Neural crest cell (in vitro differentiated cells): Measurements from ENCODE around the gene MET. TPM values are rescaled to one million over a fixed set of nuclear protein-coding genes. Genes with fewer than 3 reads are reported as not detected.

Source experiments
- DNase-seq: peaks from one replicate; pipeline ENCODE4 v3.0.0; 2021; ENCODE audit warnings: low read depth, mixed read lengths, low spot score
- H3K27ac Mint-ChIP-seq: one replicate; pipeline ENCODE4 v1.8.0; 2021; ENCODE audit warnings: mild to moderate bottlenecking, mixed read lengths; ENCODE audit not compliant: unreplicated experiment
- H3K27me3 Mint-ChIP-seq: 2 replicates; pipeline ENCODE4 v1.8.0; 2021; ENCODE audit warnings: low read depth, mild to moderate bottlenecking, mixed read lengths
- H3K36me3 Mint-ChIP-seq: 2 replicates; pipeline ENCODE4 v1.8.0; 2021; ENCODE audit warnings: low read depth, mild to moderate bottlenecking, mixed read lengths
- H3K4me1 Mint-ChIP-seq: 2 replicates; pipeline ENCODE4 v1.8.0; 2021; ENCODE audit warnings: mixed read lengths
- H3K4me3 Mint-ChIP-seq: one replicate; pipeline ENCODE4 v1.8.0; 2021; ENCODE audit warnings: mild to moderate bottlenecking, mixed read lengths
- H3K9me3 Mint-ChIP-seq: 2 replicates; pipeline ENCODE4 v1.8.0; 2021; ENCODE audit warnings: mixed read lengths
- CTCF ChIP-seq: fragments of 200-600 bp; sonication (generic); conservative IDR thresholded peaks from 2 replicates; pipeline ENCODE4 v1.5.0; 2021; ENCODE audit warnings: antibody characterized with exemption, mild to moderate bottlenecking
- long read RNA-seq: library from polyadenylated mRNA; unstranded; transcript quantifications from one replicate; pipeline ENCODE4 v2.0.0, GENCODE V29; 2020
- total RNA-seq: library from RNA; stranded (reverse); gene quantifications from 2 replicates; pipeline ENCODE4 v1.2.1, GENCODE V29; 2021

The MET gene
- 3.4 and 4.0 TPM in 2 replicates for total RNA-seq
- long read RNA-seq, partial matches to known transcripts = 2 of 3 reads
- long read RNA-seq, other reads (novel, unspliced or antisense) = 1 of 3 reads

- TF ChIP-seq CTCF = peak; percentile 61
- H3K36me3 Mint-ChIP-seq = no peaks in the 10 kb centered on the region
- peak within 1 kb of the TSS; percentile 87 for H3K4me3 Mint-ChIP-seq
- peaks cover 18% of the 10 kb centered on the region for H3K4me1 Mint-ChIP-seq
- no peak within 1 kb of the TSS for H3K27ac Mint-ChIP-seq
- no peaks in the 10 kb centered on the region for H3K9me3 Mint-ChIP-seq
- peaks cover 74% of the 10 kb centered on the region for H3K27me3 Mint-ChIP-seq
- DNase-seq = peak; percentile 42
Measured at GRCh38 chr7:116671681-116672595, at the start of gene MET. TSS of gene MET (plus strand) at chr7:116672196. CDS start at chr7:116699085, 26,889 bp downstream.

- H3K27ac Mint-ChIP-seq = no peak overlapping the region
- no peak overlapping the region for H3K4me3 Mint-ChIP-seq
- H3K27me3 Mint-ChIP-seq = peaks cover 6% of the 10 kb centered on the region
- H3K4me1 Mint-ChIP-seq = peaks cover 5% of the 10 kb centered on the region
- TF ChIP-seq CTCF = no peak
- no peaks in the 10 kb centered on the region for H3K9me3 Mint-ChIP-seq
- H3K36me3 Mint-ChIP-seq = no peaks in the 10 kb centered on the region
- no peak for DNase-seq
Measured at GRCh38 chr7:116626886-116627285, 45.1 kb upstream of the MET start.

- DNase-seq = no peak
- no peaks in the 10 kb centered on the region for H3K36me3 Mint-ChIP-seq
- no peak overlapping the region for H3K4me3 Mint-ChIP-seq
- H3K27ac Mint-ChIP-seq = no peak overlapping the region
- peaks cover 6% of the 10 kb centered on the region for H3K27me3 Mint-ChIP-seq
- no peak for TF ChIP-seq CTCF
- peaks cover 5% of the 10 kb centered on the region for H3K4me1 Mint-ChIP-seq
- H3K9me3 Mint-ChIP-seq = no peaks in the 10 kb centered on the region
Measured at GRCh38 chr7:116629051-116629463, 42.9 kb upstream of the MET start.

GRCh38 chr7:116630357-116630756 lies 41.6 kb upstream of the MET start:
- H3K9me3 Mint-ChIP-seq = no peaks in the 10 kb centered on the region
- no peak for DNase-seq
- no peak for TF ChIP-seq CTCF
- H3K27me3 Mint-ChIP-seq = peaks cover 3% of the 10 kb centered on the region
- no peaks in the 10 kb centered on the region for H3K36me3 Mint-ChIP-seq
- H3K4me3 Mint-ChIP-seq = no peak overlapping the region
- no peak overlapping the region for H3K27ac Mint-ChIP-seq
- H3K4me1 Mint-ChIP-seq = peaks cover 5% of the 10 kb centered on the region

- DNase-seq = no peak
Measured at GRCh38 chr7:116630932-116631671, 40.9 kb upstream of the MET start.

More at GRCh38 chr7:116630932-116631671, 40.9 kb upstream of the MET start:
- Mint-ChIP-seq H3K36me3 (no peaks in the 10 kb centered on the region), H3K4me1 (peaks cover 5% of the 10 kb centered on the region), H3K4me3 (no peak overlapping the region), H3K27me3 (no peaks in the 10 kb centered on the region), H3K27ac (no peak overlapping the region), H3K9me3 (no peaks in the 10 kb centered on the region)
- TF ChIP-seq CTCF = no peak
